MV-4-11 (cell line): ENCODE data around the gene ANKRD45.
"Not testable (repeated sequence)": the region's sequence is repeated elsewhere in the genome, so short reads cannot be mapped to it uniquely, and the experiment has no call there.

Experiments used
- DNase-seq: peaks from one replicate; lab custom pipeline; 2025; lab: John Stamatoyannopoulos, UW

The ANKRD45 gene

GRCh38 chr1:173669491-173669941 lies at the start of gene ANKRD45:
ANKRD45 (minus strand) TSS chr1:173669851; CDS start chr1:173659418, 10,433 bp downstream.
- DNase-seq: no peak

GRCh38 chr1:173717238-173717637 lies 47.6 kb upstream of the ANKRD45 start:
- no peak for DNase-seq

- DNase-seq: peak; percentile 41
These were observed 45.8 kb upstream of the ANKRD45 start for GRCh38 chr1:173715538-173715844.

DNA sequence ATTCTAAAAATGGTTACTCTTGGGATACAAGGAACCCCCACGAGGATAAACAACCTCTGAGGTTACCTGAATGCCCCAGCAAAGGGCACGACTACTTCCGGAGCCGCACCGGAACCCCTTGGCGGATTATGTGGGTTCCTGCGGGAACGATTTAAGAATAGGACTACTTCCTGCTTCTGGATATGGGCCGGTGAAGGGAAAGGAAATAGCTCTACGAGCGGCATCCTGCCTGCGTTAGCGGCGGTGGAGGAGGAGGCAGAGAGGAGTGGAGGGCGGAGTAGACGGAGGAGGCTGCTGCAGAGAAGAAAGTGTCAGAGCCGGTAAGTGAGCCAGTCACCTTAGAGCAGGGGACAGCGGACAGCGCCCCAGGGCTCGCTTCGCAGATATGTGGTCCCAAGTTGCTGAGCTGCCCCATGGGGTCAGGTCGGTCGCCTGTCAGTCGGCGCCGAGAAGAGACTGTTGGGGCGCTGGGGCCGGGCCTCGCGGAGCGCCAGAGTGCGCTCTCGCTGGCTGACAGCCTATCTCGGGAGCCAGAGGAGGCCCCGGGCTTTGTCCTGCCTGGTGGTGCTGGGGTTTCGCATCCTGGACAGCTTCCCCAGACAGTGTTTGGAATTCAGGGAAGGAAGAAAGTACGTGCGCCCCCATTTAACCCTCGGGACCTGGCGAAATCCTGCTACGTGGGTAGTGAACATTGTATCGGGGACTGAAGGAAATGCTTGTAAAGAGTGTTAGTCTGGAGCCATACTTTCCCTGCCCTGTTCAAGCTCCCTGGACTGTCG lies 45.3 kb upstream of the ANKRD45 start, which contains the start of gene KLHL20:
Gene KLHL20, plus strand, starts transcription at position 223 of the 779 bp plus-strand sequence. CDS start 1,063 bp downstream, outside the sequence.
- peak; percentile 91 for DNase-seq

GRCh38 chr1:173714441-173714758 lies 44.7 kb upstream of the ANKRD45 start:
- no peak for DNase-seq

- no peak for DNase-seq
These were observed 39.1 kb upstream of the ANKRD45 start for GRCh38 chr1:173708787-173709186.

GRCh38 chr1:173705117-173705516 lies 35.5 kb upstream of the ANKRD45 start:
- no peak for DNase-seq

DNA sequence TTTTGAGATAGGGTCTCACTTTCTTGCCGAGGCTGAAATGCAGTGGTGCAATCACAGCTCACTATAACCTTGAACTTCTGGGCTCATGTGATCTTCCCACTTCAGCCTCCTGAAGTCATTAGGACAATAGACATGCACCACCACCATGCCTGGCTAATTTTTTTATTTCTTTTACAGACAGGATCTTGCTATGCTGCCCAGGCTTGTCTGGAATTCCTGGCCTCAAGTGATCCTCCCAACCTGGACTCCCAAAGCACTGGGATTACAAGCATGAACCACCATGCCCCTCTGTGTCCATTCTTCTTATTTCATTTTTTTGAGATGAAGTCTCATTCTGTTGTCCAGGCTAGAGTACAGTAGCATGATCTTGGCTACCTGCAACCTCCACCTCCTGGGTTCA lies 33.1 kb upstream of the ANKRD45 start:
- no peak for DNase-seq

- DNase-seq: not testable (repeated sequence)
These were observed 31.6 kb upstream of the ANKRD45 start for GRCh38 chr1:173701299-173701698.

- DNase-seq: no peak
These were observed 23.6 kb upstream of the ANKRD45 start for GRCh38 chr1:173693238-173693637.

DNA sequence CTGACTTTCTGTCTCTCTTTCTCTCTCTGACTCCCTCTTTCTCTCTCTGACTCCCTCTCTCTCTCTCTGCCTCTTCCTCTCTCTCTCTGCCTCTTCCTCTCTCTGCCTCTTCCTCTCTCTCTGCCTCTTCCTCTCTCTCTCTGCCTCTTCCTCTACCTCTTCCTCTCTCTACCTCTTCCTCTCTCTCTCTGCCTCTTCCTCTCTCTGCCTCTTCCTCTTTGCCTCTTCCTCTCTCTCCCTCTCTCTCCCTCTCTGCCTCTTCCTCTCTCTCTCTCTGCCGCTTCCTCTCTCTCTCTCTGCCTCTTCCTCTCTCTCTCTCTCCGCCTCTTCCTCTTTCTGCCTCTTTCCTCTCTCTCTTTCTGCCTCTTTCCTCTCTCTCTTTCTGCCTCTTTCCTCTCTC lies 18.6 kb upstream of the ANKRD45 start:
- peak; percentile 30 for DNase-seq

- DNase-seq: not testable (repeated sequence)
These were observed 15.5 kb upstream of the ANKRD45 start for GRCh38 chr1:173685121-173685520.

DNA sequence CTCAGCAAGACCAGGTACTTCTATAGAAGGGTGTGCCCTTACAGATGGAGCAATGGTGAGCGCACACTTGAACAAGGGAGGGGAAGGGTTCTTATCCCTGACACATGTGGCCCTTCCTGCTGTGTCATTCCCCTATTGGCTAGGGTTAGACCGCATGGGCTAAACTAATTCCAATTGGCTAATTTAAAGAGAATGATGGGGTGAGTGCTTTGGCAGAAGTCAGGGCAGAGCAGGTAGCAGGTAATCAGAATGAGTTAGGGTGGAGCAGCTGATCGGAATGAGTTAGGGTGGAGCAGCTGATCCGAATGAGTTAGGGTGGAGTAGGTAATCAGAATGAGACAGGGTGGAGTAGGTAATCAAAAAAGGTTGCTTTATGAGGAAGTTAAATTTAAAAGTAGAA lies 14.2 kb upstream of the ANKRD45 start:
- DNase-seq: not testable (repeated sequence)

DNA sequence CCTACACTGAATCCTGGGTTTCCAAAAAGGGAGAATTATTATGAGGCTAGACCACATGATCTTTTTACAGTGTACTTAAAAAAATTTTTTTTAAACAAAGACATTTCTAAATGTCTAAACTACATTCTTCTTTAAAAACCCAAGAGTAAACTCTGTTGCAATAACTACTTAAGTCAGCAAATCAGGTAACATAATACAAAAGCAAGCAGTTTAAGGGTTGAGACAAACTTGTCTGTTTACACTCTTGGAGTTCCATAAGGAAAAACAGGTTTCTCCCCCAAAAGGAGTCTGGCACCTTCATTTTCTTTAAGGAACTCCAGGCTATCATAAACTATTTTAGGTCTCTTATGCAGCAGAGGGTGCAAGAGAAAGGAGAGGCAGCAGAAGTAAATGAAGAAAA lies 12.5 kb upstream of the ANKRD45 start:
- no peak for DNase-seq

- DNase-seq: not testable (repeated sequence)
These were observed 10.5 kb upstream of the ANKRD45 start for GRCh38 chr1:173680152-173680551.

GRCh38 chr1:173674496-173674895 lies 4.8 kb upstream of the ANKRD45 start:
- not testable (repeated sequence) for DNase-seq

GRCh38 chr1:173666646-173667045 lies 3.0 kb downstream of the ANKRD45 start:
- no peak for DNase-seq

DNA sequence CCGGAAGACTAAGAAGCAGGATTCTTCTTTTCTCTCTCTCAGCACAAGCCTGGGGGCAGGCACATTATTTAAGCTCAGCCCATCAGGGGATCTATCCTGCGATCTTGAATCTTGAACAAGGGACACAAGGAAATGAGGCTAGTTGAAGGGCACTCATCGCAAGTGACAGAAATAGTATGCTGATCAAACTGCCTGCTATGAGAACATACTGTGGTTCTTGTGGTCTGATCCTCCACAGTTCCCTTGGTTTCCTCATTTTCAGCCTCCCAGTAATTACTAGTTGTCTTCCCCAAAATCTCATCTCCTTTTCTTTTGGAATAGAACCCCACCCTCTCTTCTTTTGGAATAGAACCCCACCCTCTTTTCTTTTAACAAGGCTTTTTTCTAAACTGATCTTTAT lies 6.5 kb downstream of the ANKRD45 start:
- peak; percentile 87 for DNase-seq

- DNase-seq: no peak
These were observed 7.9 kb downstream of the ANKRD45 start for GRCh38 chr1:173661763-173662162.

DNA sequence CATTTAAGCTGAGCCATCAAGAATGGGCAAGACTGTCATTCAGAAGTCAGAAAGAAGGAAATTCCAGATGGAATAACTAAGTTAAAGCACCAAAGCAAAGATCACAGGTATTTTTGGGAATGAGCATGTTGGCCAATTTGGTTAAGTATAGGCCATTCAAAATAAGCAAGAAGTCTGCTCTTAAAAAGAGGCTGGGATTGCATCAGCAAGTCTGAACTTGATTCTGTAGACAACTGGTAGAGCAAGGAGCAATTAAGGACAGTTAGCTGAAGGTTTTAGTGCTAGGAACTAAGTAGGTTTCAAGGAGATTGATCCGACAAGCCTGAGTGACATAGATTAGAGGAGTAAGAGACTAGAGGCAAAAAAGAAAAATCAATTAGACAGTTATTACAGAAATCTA lies 8.4 kb downstream of the ANKRD45 start:
- DNase-seq: no peak

DNA sequence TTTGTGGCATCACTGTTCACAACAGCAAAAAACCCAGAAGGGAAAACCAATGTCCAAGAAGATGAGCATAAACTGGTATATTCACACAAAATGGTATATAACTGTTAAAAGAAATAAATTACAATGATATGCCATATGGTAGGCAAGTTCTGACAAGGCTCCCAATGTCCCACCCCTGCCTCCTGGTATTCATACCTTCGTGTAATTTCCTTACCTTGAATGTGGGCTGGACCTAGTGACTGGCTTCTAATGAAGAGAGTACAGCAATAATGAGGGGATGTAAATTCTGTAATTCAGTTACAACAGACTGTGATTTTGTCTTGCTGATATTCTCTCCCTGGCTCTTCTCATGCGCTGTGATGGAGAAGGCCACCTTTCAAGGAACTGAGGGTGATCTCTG lies 9.3 kb downstream of the ANKRD45 start:
- no peak for DNase-seq

DNA sequence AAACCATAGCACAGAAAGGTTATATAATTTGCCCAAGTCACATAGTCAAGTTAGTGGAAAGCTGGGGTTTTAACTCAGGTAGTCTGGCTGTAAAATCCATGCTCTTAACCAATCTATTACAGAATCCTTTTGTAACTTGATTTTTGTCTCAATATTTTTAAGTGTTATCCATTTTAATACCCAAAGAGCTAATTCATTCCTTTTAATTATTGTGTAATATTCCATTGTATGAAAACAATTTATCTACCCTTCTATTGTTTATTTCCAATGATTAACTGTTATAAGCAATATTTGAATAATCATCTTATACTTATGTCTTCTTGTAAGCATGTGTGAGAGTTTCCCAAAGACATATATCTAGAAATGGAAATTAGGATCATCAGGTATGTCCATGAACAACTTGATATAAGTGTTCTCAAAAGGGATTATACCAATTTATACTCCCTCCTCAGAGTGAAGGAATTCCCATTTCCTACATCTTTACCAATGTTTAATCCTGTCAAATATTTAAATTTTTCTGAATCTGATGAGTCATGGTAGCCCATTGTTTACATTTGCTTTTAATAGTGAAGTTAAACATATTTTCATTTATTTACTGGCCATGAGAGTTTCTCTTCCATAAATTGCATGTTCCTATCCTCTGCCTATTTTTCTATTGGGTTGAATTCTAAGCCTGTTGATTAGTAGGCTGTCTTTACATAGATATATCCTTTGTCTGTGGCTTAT lies 20.6 kb downstream of the ANKRD45 start:
- DNase-seq: no peak

DNA sequence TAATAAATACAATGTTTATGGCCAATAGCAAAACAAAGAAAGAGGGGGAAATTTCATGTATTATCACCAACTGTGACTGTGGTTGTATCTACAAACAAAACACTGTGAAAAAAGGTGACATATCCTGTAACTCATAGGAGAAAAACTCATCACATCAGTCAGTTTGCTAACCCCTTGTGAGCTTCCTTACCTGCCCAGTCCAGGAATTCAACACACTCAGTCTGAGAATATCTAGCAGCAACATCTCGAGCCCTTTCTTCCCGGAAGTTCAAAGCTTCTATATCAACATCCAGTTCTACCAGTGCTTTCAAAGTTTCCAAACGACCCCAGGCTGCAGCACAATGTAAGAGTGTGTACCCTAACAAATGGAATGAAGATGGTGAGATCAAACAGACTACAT lies 23.0 kb downstream of the ANKRD45 start:
- DNase-seq: no peak
